Measurements from ENCODE around the gene TSTD2. TPM values are rescaled to one million over a fixed set of nuclear protein-coding genes. Genes with fewer than 3 reads are reported as not detected.
A peak's percentile ranks its signal among the peaks of the same experiment; 100 is the strongest.

Gene TSTD2
- total RNA-seq, 1 donor from 2014 or later: 26.7 TPM

- no peak for DNase-seq
These were observed 70.6 kb downstream of the TSTD2 start for GRCh38 chr9:97562542-97562941.

- DNase-seq: no peak
These were observed 71.7 kb downstream of the TSTD2 start for GRCh38 chr9:97561501-97561900.

- DNase-seq: no peak
These were observed 72.3 kb downstream of the TSTD2 start for GRCh38 chr9:97560851-97561250.

- no peak for DNase-seq
These were observed 73.0 kb downstream of the TSTD2 start for GRCh38 chr9:97560154-97560553.

- no peak for DNase-seq
These were observed 74.1 kb downstream of the TSTD2 start for GRCh38 chr9:97559111-97559514.

GRCh38 chr9:97558701-97559101 is 74.5 kb downstream of the TSTD2 start:
- no peak for DNase-seq

GRCh38 chr9:97557606-97558095 is 75.5 kb downstream of the TSTD2 start:
- peak; percentile 29 for DNase-seq

- DNase-seq: no peak
These were observed 76.2 kb downstream of the TSTD2 start for GRCh38 chr9:97556721-97557605.

- no peak for DNase-seq
These were observed 77.0 kb downstream of the TSTD2 start for GRCh38 chr9:97556036-97556720.

GRCh38 chr9:97555164-97555563 is 78.0 kb downstream of the TSTD2 start:
- peak; percentile 51 for DNase-seq

- DNase-seq: no peak
These were observed 78.5 kb downstream of the TSTD2 start for GRCh38 chr9:97554566-97555075.

- no peak for DNase-seq
These were observed 79.3 kb downstream of the TSTD2 start for GRCh38 chr9:97553841-97554240.

- DNase-seq: no peak
These were observed 80.0 kb downstream of the TSTD2 start for GRCh38 chr9:97553141-97553540.

- no peak for DNase-seq
These were observed 81.9 kb downstream of the TSTD2 start for GRCh38 chr9:97551308-97551707.

GRCh38 chr9:97550386-97550785 is 82.8 kb downstream of the TSTD2 start:
- DNase-seq: no peak

Other genes with a start within 250 kb of the TSTD2 start
- gene TDRD7, start 221.3 kb downstream of the TSTD2 start, total RNA-seq: 10.4 TPM
- 103 TPM for gene TMOD1, start 131.7 kb downstream of the TSTD2 start, total RNA-seq
- 50.6 TPM for gene NCBP1, start 453 bp upstream of the TSTD2 start, total RNA-seq
- 19.7 TPM for gene XPA, start 64.0 kb upstream of the TSTD2 start, total RNA-seq
- 6.8 TPM for gene FOXE1, start 219.9 kb upstream of the TSTD2 start, total RNA-seq

All from tongue (tissue), 2 donors.